ENCODE data around the gene FILIP1L.
"Not testable (repeated sequence)": the region's sequence is repeated elsewhere in the genome, so short reads cannot be mapped to it uniquely, and the experiment has no call there.

The FILIP1L gene

GRCh38 chr3:100075196-100075595 lies 39.1 kb downstream of the FILIP1L start:
- DNase-seq (ENCODE audit: low read depth in 2 of 2), result no peak

- DNase-seq (ENCODE audit: low read depth in 2 of 2), result peak; percentile 80 to 81
Observed at GRCh38 chr3:100073714-100074307, 40.5 kb downstream of the FILIP1L start.

GRCh38 chr3:100073049-100073713 lies 41.1 kb downstream of the FILIP1L start:
- no peak for DNase-seq (ENCODE audit: low read depth in 2 of 2)

GRCh38 chr3:100072326-100073048 lies 41.8 kb downstream of the FILIP1L start:
- no peak for DNase-seq (ENCODE audit: low read depth in 2 of 2)

- DNase-seq (ENCODE audit: low read depth in 2 of 2), result no peak
Observed at GRCh38 chr3:100069472-100069871, 44.8 kb downstream of the FILIP1L start.

GRCh38 chr3:100068826-100069225 lies 45.5 kb downstream of the FILIP1L start:
- peak in 1 of 2 experiments; percentile 46 for DNase-seq (ENCODE audit: low read depth in 2 of 2)

- no peak for DNase-seq (ENCODE audit: low read depth in 2 of 2)
Observed at GRCh38 chr3:100067589-100067988, 46.7 kb downstream of the FILIP1L start.

GRCh38 chr3:100063929-100064461 lies 50.3 kb downstream of the FILIP1L start:
- DNase-seq (ENCODE audit: low read depth in 2 of 2), result no peak

GRCh38 chr3:100062665-100063064 lies 51.6 kb downstream of the FILIP1L start:
- DNase-seq (ENCODE audit: low read depth in 2 of 2), result no peak

GRCh38 chr3:100060685-100061484 lies 53.4 kb downstream of the FILIP1L start:
- DNase-seq (ENCODE audit: low read depth in 2 of 2), result no peak

- no peak for DNase-seq (ENCODE audit: low read depth in 2 of 2)
Observed at GRCh38 chr3:100059472-100059871, 54.8 kb downstream of the FILIP1L start.

GRCh38 chr3:100057716-100058575 lies 56.4 kb downstream of the FILIP1L start:
- DNase-seq (ENCODE audit: low read depth in 2 of 2), result no peak

- DNase-seq (ENCODE audit: low read depth in 2 of 2), result no peak
Observed at GRCh38 chr3:100053951-100054620, 60.2 kb downstream of the FILIP1L start.

GRCh38 chr3:100051513-100051912 lies 62.8 kb downstream of the FILIP1L start:
- not testable (repeated sequence) for DNase-seq (ENCODE audit: low read depth in 2 of 2)

GRCh38 chr3:100048248-100048647 lies 66.1 kb downstream of the FILIP1L start:
- DNase-seq (ENCODE audit: low read depth in 2 of 2), result no peak

GRCh38 chr3:100047455-100048141 lies 66.7 kb downstream of the FILIP1L start:
- DNase-seq (ENCODE audit: low read depth in 2 of 2), result peak; percentile 82 to 85

- DNase-seq (ENCODE audit: low read depth in 2 of 2), result no peak
Observed at GRCh38 chr3:100046986-100047385, 67.3 kb downstream of the FILIP1L start.

GRCh38 chr3:100045696-100046095 lies 68.6 kb downstream of the FILIP1L start:
- peak; percentile 99 for DNase-seq (ENCODE audit: low read depth in 2 of 2)

GRCh38 chr3:100044369-100044768 lies 69.9 kb downstream of the FILIP1L start:
- DNase-seq (ENCODE audit: low read depth in 2 of 2), result no peak

GRCh38 chr3:100043271-100043670 lies 71.0 kb downstream of the FILIP1L start:
- no peak for DNase-seq (ENCODE audit: low read depth in 2 of 2)
